GM12878 (cell line): ENCODE data around the gene C10orf67. TPM values are rescaled to one million over a fixed set of nuclear protein-coding genes. Genes with fewer than 3 reads are reported as not detected.

Source experiments
- ATAC-seq: fragments of 200-7000 bp; cut with Tn5 transposase; 3 replicates; pipeline ENCODE4 v1.9.1; 2020; ENCODE audit warnings: mild to moderate bottlenecking, moderate library complexity
- BruUV-seq: library from RNA; stranded (reverse); fragments of 400-500 nt; replicated peaks from 2 replicates; lab custom pipeline; 2021; lab: Mats Ljungman, UMichigan
- CTCF ChIA-PET: fragments of 300-600 bp; sonication (Branson Sonifier 250); formaldehyde crosslinking; extraction: SDS; loops from one replicate; lab custom pipeline; 2021; ENCODE audit warnings: inconsistent platforms; lab: Yijun Ruan, JAX
- POLR2A ChIA-PET: fragments of 350-600 bp; formaldehyde crosslinking; extraction: SDS; loops from one replicate; lab custom pipeline; 2021; ENCODE audit warnings: inconsistent platforms; lab: Charles Lee
- RAD21 ChIA-PET: fragments of 300-600 bp; sonication (Branson Sonifier 250); formaldehyde crosslinking; loops from one replicate; lab custom pipeline; 2023; ENCODE audit warnings: antibody characterized with exemption; ENCODE audit not compliant: unreplicated experiment; lab: Charles Lee
- SMC1A ChIA-PET: fragments of 300-600 bp; sonication (Branson Sonifier 250); formaldehyde crosslinking; loops from one replicate; lab custom pipeline; 2023; ENCODE audit not compliant: unreplicated experiment, uncharacterized antibody; lab: Charles Lee
- DNase-seq: peaks from one replicate; pipeline ENCODE4 v3.0.0-alpha.2; 2011; ENCODE audit warnings: low read depth, low spot score
- FAIRE-seq: peaks from 3 replicates; lab custom pipeline; 2011; peaks lifted over from hg19 to GRCh38; lab: Jason Lieb, UNC
- H2AFZ ChIP-seq: 2 replicates; pipeline ENCODE4 v1.6.0; 2011; ENCODE audit warnings: low read depth, low read length, control low read depth; ENCODE audit not compliant: control insufficient read depth
- H3K27ac ChIP-seq: 2 replicates; pipeline ENCODE4 v1.5.1; 2011; ENCODE audit warnings: control low read depth; ENCODE audit not compliant: control insufficient read depth, insufficient read depth
- H3K27me3 ChIP-seq, 2 experiments: replicated peaks in 1 of 2; 2 replicates each; pipeline versions ENCODE4 v1.6.0 to v1.6.1; 2011; ENCODE audit warnings: low read length in 1 of 2; ENCODE audit not compliant: control insufficient read depth in 2 of 2, insufficient read depth in 2 of 2
- H3K36me3 ChIP-seq, 2 experiments: 2 replicates each; pipeline ENCODE4 v1.5.1; 2011; ENCODE audit warnings: low read length in 1 of 2; ENCODE audit not compliant: control insufficient read depth in 2 of 2, insufficient read depth in 2 of 2
- H3K4me1 ChIP-seq: 2 replicates; pipeline ENCODE4 v1.6.1; 2011; ENCODE audit warnings: mild to moderate bottlenecking, low read length, moderate library complexity, mixed read lengths; ENCODE audit not compliant: control insufficient read depth, insufficient read depth
- H3K4me2 ChIP-seq: 2 replicates; pipeline ENCODE4 v1.6.0; 2011; ENCODE audit warnings: control low read depth; ENCODE audit not compliant: control insufficient read depth, insufficient read depth
- H3K4me3 ChIP-seq: fragments of 200-600 bp; sonication (generic); 2 replicates; pipeline ENCODE4 v1.5.1; 2016
- H3K79me2 ChIP-seq: 2 replicates; pipeline ENCODE4 v1.6.0; 2011; ENCODE audit warnings: low read length; ENCODE audit not compliant: control insufficient read depth, insufficient read depth
- H3K9ac ChIP-seq: 2 replicates; pipeline ENCODE4 v1.8.0; 2011; ENCODE audit warnings: low read length, control low read depth, mixed read lengths; ENCODE audit not compliant: control insufficient read depth, insufficient read depth
- H3K9me3 ChIP-seq: replicated peaks from 3 replicates; pipeline ENCODE4 v1.5.1; 2011; ENCODE audit warnings: mild to moderate bottlenecking, low read length; ENCODE audit not compliant: control insufficient read depth, insufficient read depth
- H4K20me1 ChIP-seq: 2 replicates; pipeline ENCODE4 v1.6.0; 2011; ENCODE audit not compliant: control insufficient read depth, insufficient read depth
- BACH1 ChIP-seq: fragments of 450-650 bp; IDR thresholded peaks from 2 replicates; pipeline ENCODE4 v1.6.1; 2017; ENCODE audit warnings: mild to moderate bottlenecking, borderline replicate concordance
- BMI1 ChIP-seq: fragments of 450-650 bp; IDR thresholded peaks from 2 replicates; pipeline ENCODE4 v1.6.1; 2016; ENCODE audit warnings: mild to moderate bottlenecking, moderate library complexity, borderline replicate concordance
- CEBPZ ChIP-seq: fragments of 150-350 bp; IDR thresholded peaks from 2 replicates; pipeline ENCODE4 v1.6.1; 2016; ENCODE audit warnings: low read depth, low read length
- FOXM1 ChIP-seq: IDR thresholded peaks from 2 replicates; pipeline ENCODE4 v1.6.1; 2012; ENCODE audit warnings: low read depth, mild to moderate bottlenecking, inconsistent platforms, low read length, moderate library complexity
- KDM1A ChIP-seq: fragments of 200-600 bp; sonication (generic); IDR thresholded peaks from 2 replicates; pipeline ENCODE4 v1.6.1; 2016; ENCODE audit warnings: borderline replicate concordance
- MYC ChIP-seq: IDR thresholded peaks from 2 replicates; pipeline ENCODE4 v1.6.1; 2011; ENCODE audit warnings: mild to moderate bottlenecking, low read length, moderate library complexity, inconsistent platforms; ENCODE audit not compliant: insufficient read depth, insufficient replicate concordance, insufficient read length, severe bottlenecking
- NKRF ChIP-seq: fragments of 450-650 bp; conservative IDR thresholded peaks from 2 replicates; pipeline ENCODE4 v1.6.1; 2017; ENCODE audit warnings: mild to moderate bottlenecking, moderate library complexity
- PKNOX1 ChIP-seq: fragments of 450-650 bp; IDR thresholded peaks from 2 replicates; pipeline ENCODE4 v1.6.1; 2016; ENCODE audit warnings: mild to moderate bottlenecking
- RB1 ChIP-seq: fragments of 450-650 bp; formaldehyde crosslinking; IDR thresholded peaks from 2 replicates; pipeline ENCODE4 v1.6.1; 2017; ENCODE audit warnings: mild to moderate bottlenecking, borderline replicate concordance
- YY1 ChIP-seq: IDR thresholded peaks from 2 replicates; pipeline ENCODE4 v1.6.1; 2011; ENCODE audit warnings: low read depth, mild to moderate bottlenecking, low read length
- WGBS: methylation state at CpG from one replicate; pipeline ENCODE4 v1.1.6; 2016; ENCODE audit warnings: low lambda C conversion rate; ENCODE audit not compliant: insufficient replicate concordance, insufficient coverage; ENCODE audit errors: missing lambda C conversion rate; 5-methylcytosine and 5-hydroxymethylcytosine counted together
- in situ Hi-C: fragments of 300-500 bp; cut with MboI; formaldehyde crosslinking; loops from 9 replicates; pipeline ENCODE4 v1.14.3; 2018; ENCODE audit warnings: mixed read lengths
- intact Hi-C: fragments of 100-400 bp; cut with micrococcal nuclease; formaldehyde crosslinking; loops from one replicate; pipeline ENCODE4 v1.14.2; 2022; ENCODE audit not compliant: unreplicated experiment
- polyA plus RNA-seq, 11 experiments: library from polyadenylated mRNA; depleted of rRNA in 4 of 11; unstranded in 6 of 11; stranded (reverse) in 5 of 11; fragments of >200 nt; fragmentation: Nextera tagmentation in 4 of 11; fragmentation: Illumina TruSeq in 1 of 11; extraction: Ambion mirVana in 4 of 11; extraction: Trizol in 1 of 11; gene quantifications; 1 replicate in 1 of 11; 2 replicates in 10 of 11; pipeline versions ENCODE4 v1.2.1 to v1.2.3, GENCODE V29; 2011 to 2016; ENCODE audit warnings: inconsistent platforms in 2 of 11, missing spikeins in 2 of 11, low read depth in 1 of 11
- total RNA-seq, 4 experiments: library from RNA; depleted of rRNA in 3 of 4; stranded (reverse); fragments of >200 nt in 3 of 4; fragmentation: Illumina TruSeq in 1 of 4; extraction: Trizol in 1 of 4; gene quantifications; 2 replicates each; pipeline versions ENCODE4 v1.2.1 to v1.2.3, GENCODE V29; 2013 to 2021

The C10orf67 gene
- total and polyA plus RNA-seq, 10 of the 15 experiments (the other 5 are each of a cell fraction or from before 2014, with no cell fraction given) = 0.06 TPM; not detected in 9

GRCh38 chr10:23194471-23194965 is 150.1 kb downstream of the C10orf67 start:
- FAIRE-seq = no peak
- no peaks in the 10 kb centered on the region for H3K9me3 ChIP-seq
- H3K9ac ChIP-seq = no peak overlapping the region
- 32% methylated on average over 13 of the region's 13 CpGs for WGBS
- POLR2A ChIA-PET = no interaction called here
- no peak overlapping the region for H3K27ac ChIP-seq
- no peak overlapping the region for H3K4me3 ChIP-seq
- intact Hi-C loops (no loop called here), in situ Hi-C loops (no loop called here)
- no peaks in the 10 kb centered on the region for H3K79me2 ChIP-seq
- no peak for ATAC-seq
- H3K4me2 ChIP-seq = no peak overlapping the region
- SMC1A ChIA-PET = no interaction called here
- H3K27me3 ChIP-seq = peaks cover 0 to 6% of the 10 kb centered on the region in 2 experiments
- CTCF ChIA-PET = no interaction called here
- no peaks in the 10 kb centered on the region for H3K4me1 ChIP-seq
- RAD21 ChIA-PET = no interaction called here
- no peaks in the 10 kb centered on the region for H4K20me1 ChIP-seq
- no TSS peak for BruUV-seq
- H3K36me3 ChIP-seq = no peaks in the 10 kb centered on the region
- TF ChIP-seq YY1 (no peak), RB1 (no peak), NKRF (no peak)
- DNase-seq = no peak
- H2AFZ ChIP-seq = no peak overlapping the region

GRCh38 chr10:23193435-23194074 is 151.0 kb downstream of the C10orf67 start:
- WGBS = 25% methylated on average over 19 of the region's 19 CpGs
- intact Hi-C loops = no loop called here
- H3K27me3 ChIP-seq = peaks cover 0 to 6% of the 10 kb centered on the region in 2 experiments
- TF ChIP-seq BACH1 = no peak
- no peak for TF ChIP-seq FOXM1
- TF ChIP-seq PKNOX1 = no peak
- no peak for TF ChIP-seq BMI1
- no peak for TF ChIP-seq MYC
- no peak for TF ChIP-seq CEBPZ
- TF ChIP-seq KDM1A = no peak

More at GRCh38 chr10:23193435-23194074, 151.0 kb downstream of the C10orf67 start:
- H3K9me3 ChIP-seq = no peaks in the 10 kb centered on the region
- no peaks in the 10 kb centered on the region for H3K79me2 ChIP-seq
- no peaks in the 10 kb centered on the region for H4K20me1 ChIP-seq
- SMC1A ChIA-PET = no interaction called here
- in situ Hi-C loops = no loop called here
- CTCF ChIA-PET = no interaction called here
- H2AFZ ChIP-seq = no peak overlapping the region
- no peaks in the 10 kb centered on the region for H3K4me1 ChIP-seq
- ATAC-seq = no peak
- DNase-seq = no peak
- POLR2A ChIA-PET = interaction anchor here (0.6 kb wide), 1 partner anchor 56 kb away, joined by 3 read pairs; no protein-coding TSS in a partner anchor
- H3K36me3 ChIP-seq = no peaks in the 10 kb centered on the region
- FAIRE-seq = no peak
- H3K27ac ChIP-seq = no peak overlapping the region
- RAD21 ChIA-PET = no interaction called here
- no TSS peak for BruUV-seq
- no peak overlapping the region for H3K4me3 ChIP-seq
- H3K9ac ChIP-seq = no peak overlapping the region
- H3K4me2 ChIP-seq = no peak overlapping the region
